Choroid plexus epithelial cell (primary cell): ENCODE measurements around the gene RASAL1.

Experiments used
- DNase-seq: peaks from one replicate; pipeline ENCODE4 v3.0.0-alpha.2; 2010; ENCODE audit warnings: low read depth
- H3K4me3 ChIP-seq: 2 replicates; pipeline ENCODE4 v1.5.1; 2011; ENCODE audit warnings: low read depth, mild to moderate bottlenecking, control low read depth, low read length, moderate library complexity
- CTCF ChIP-seq: conservative IDR thresholded peaks from 2 replicates; pipeline ENCODE4 v1.5.1; 2011; ENCODE audit warnings: low read depth, mild to moderate bottlenecking, control low read depth, inconsistent platforms, low read length, moderate library complexity

RASAL1 gene

DNA sequence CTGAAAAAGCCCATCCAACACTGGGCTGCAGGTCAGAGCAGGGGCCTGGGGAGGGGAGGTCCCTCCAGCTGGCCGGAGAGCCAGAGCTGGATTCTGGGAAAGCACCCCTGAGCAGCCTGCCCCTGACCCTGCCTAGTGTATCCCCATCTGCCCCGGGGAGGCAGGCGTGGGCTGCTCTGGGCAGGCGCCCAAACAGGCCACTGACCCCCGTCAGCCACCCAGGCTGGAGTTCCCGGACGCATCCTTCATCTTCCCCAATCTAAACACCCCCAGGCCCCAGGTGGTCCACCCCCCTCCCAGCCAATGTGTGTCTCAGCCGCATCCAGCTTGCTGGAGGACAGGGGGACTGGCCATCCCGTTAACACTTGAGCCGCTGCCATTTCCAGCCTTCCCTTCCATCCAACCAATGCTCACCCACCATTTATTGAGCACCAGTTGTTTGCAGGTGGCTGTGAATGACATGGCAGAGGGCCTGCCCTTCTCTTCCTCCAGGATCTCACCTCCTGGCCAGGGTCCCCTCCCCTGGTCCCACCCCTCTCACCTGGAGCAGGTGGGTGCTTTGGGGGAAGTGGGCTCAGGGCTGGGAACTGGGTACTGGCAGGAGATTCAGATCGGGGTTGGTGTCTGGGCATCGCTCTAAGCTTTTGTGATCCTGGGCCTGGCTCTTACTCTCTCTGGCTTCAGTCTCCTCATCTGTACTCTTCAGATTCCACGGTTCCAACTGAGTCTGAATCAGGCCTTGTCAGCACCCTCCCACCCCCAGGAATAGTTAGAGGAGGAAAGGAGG, 79.8 kb downstream of the RASAL1 start:
- no peak overlapping the region for H3K4me3 ChIP-seq
- no peak for DNase-seq
- no peak for TF ChIP-seq CTCF

- no peak for DNase-seq
Observed at GRCh38 chr12:113054948-113055486, 80.5 kb downstream of the RASAL1 start.

DNA sequence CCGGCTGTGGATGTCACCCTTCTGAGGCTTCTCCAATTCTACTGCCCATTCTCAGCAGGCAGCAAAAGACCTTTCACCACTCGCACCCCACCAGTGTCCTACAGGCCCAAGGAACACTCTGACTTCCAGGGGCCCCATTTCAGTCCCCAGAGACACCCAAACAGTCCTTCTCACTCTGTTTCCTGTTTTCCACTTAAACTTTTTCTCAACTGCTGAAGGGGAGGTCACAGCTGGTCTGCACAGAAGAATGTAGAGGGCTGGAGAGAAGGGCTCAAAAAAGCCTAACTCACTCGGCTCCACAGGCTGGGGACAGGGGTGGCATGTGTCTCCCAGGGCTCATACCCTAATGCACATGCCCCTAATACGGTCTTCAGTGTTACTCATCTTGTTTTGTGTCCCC, 83.2 kb downstream of the RASAL1 start:
- DNase-seq: no peak
- H3K4me3 ChIP-seq: no peak overlapping the region
- TF ChIP-seq CTCF: no peak

More at GRCh38 chr12:113054948-113055486, 80.5 kb downstream of the RASAL1 start:
- TF ChIP-seq CTCF: no peak
- H3K4me3 ChIP-seq: no peak overlapping the region

DNA sequence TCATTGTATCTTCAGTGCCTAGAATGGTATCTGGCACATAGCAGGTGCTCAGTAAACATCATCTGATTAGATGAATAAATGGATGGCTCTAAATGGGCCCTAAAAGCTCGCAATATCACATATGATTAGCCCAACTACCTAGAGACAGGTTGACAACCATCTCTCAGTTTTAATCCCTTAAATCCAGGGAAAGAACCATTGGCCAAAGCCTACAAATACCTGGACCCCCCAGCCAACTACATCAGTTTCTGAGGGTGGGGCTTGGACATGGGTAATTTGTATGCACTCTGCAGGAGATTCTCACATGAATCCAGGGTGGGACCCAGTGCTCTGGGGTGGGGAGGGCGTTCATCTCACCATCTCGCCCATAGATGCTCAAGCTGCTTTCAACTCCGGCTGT, 83.8 kb downstream of the RASAL1 start:
- DNase-seq: no peak
- H3K4me3 ChIP-seq: no peak overlapping the region
- no peak for TF ChIP-seq CTCF

DNA sequence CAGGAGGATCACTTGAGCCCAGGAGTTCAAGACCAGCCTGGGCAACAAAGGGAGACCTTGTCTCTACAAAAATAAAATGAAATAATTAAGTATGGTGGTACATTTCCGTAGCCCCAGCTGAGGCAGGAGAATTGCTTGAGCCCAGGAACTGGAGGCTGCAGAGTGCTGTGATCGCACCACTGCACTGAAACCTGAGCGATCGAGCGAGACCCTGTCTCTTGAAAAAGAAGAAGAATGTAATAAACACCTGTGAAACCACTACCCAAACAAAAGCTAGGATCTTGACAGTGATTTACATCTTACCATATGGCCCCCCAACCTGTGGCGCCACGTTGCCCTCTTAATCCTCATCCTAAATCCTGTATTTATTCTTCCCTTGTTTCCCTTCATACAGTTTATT, 84.8 kb downstream of the RASAL1 start:
- no peak for TF ChIP-seq CTCF
- no peak overlapping the region for H3K4me3 ChIP-seq
- no peak for DNase-seq

DNA sequence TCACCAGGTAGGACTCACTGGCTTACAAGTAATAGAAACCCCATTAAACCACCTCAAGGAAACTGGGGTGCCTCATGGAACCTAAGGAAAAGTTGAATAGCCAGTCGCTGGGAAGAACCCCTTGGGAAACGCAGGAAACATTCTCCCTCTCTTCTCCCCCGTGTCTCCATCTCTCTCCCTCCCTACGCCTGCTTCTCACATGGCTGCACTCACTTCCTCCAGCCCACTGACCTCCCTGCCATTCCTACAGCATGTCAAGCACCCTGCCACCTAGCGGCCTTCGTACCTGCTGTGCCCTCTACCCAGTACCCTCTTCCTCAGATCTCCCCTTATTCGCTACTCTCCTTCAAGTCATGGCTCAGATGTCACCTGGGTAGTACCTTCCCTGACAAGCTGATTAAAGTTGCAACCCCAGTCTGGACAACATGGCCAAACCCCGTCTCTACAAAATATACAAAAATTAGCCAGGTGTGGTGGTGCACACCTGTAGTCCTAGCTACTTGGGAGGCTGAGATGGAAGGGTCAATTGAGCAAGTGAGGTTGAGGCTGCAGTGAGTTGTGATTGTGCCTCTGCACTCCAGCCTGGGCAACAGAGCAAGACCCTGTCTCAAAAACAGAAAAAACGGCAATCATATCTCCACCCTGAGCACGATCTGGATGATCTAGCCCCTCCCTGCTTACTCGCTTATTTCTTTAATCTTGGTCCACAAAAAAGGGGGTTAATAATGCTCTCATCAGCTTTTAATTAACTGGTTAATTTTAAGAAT, 85.4 kb downstream of the RASAL1 start:
- TF ChIP-seq CTCF: no peak
- no peak overlapping the region for H3K4me3 ChIP-seq
- no peak for DNase-seq
